ENCODE measurements around the gene WDR43.

Gene WDR43

GRCh38 chr2:28979041-28979440, 84.6 kb downstream of the WDR43 start:
- H3K27ac ChIP-seq (ENCODE audit: low read depth, low read length): no peak overlapping the region
- H3K9me3 ChIP-seq (ENCODE audit: control insufficient read depth, insufficient read depth, low read length): no peaks in the 10 kb centered on the region
- no peaks in the 10 kb centered on the region for H3F3A ChIP-seq (ENCODE audit: control insufficient read depth, insufficient read depth)
- H3K27me3 ChIP-seq (ENCODE audit: control insufficient read depth, low read length): no peaks in the 10 kb centered on the region
- no peaks in the 10 kb centered on the region for H3K9me2 ChIP-seq (replicated peaks; ENCODE audit: control insufficient read depth, low read length)
- H3K4me3 ChIP-seq (ENCODE audit: low read length): no peak overlapping the region
- no peaks in the 10 kb centered on the region for H3K79me2 ChIP-seq (ENCODE audit: control insufficient read depth, low read length)
- H3K4me2 ChIP-seq (ENCODE audit: low read length): no peak overlapping the region
- no peaks in the 10 kb centered on the region for H3K4me1 ChIP-seq (ENCODE audit: control insufficient read depth, low read length)
- TF ChIP-seq, protein P1, sequence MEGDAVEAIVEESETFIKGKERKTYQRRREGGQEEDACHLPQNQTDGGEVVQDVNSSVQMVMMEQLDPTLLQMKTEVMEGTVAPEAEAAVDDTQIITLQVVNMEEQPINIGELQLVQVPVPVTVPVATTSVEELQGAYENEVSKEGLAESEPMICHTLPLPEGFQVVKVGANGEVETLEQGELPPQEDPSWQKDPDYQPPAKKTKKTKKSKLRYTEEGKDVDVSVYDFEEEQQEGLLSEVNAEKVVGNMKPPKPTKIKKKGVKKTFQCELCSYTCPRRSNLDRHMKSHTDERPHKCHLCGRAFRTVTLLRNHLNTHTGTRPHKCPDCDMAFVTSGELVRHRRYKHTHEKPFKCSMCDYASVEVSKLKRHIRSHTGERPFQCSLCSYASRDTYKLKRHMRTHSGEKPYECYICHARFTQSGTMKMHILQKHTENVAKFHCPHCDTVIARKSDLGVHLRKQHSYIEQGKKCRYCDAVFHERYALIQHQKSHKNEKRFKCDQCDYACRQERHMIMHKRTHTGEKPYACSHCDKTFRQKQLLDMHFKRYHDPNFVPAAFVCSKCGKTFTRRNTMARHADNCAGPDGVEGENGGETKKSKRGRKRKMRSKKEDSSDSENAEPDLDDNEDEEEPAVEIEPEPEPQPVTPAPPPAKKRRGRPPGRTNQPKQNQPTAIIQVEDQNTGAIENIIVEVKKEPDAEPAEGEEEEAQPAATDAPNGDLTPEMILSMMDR (IDR thresholded peaks at IDR 0.05; ENCODE audit: low read depth, low read length, poor library complexity, severe bottlenecking): no peak
- TF ChIP-seq EZH2phosphoT487 (IDR thresholded peaks at IDR 0.05; ENCODE audit: borderline replicate concordance, low read length): no peak
- no peaks in the 10 kb centered on the region for H3K36me3 ChIP-seq (ENCODE audit: control insufficient read depth, low read length)
- H4K20me1 ChIP-seq (ENCODE audit: control insufficient read depth, insufficient read depth, low read depth, low read length): no peaks in the 10 kb centered on the region

DNA sequence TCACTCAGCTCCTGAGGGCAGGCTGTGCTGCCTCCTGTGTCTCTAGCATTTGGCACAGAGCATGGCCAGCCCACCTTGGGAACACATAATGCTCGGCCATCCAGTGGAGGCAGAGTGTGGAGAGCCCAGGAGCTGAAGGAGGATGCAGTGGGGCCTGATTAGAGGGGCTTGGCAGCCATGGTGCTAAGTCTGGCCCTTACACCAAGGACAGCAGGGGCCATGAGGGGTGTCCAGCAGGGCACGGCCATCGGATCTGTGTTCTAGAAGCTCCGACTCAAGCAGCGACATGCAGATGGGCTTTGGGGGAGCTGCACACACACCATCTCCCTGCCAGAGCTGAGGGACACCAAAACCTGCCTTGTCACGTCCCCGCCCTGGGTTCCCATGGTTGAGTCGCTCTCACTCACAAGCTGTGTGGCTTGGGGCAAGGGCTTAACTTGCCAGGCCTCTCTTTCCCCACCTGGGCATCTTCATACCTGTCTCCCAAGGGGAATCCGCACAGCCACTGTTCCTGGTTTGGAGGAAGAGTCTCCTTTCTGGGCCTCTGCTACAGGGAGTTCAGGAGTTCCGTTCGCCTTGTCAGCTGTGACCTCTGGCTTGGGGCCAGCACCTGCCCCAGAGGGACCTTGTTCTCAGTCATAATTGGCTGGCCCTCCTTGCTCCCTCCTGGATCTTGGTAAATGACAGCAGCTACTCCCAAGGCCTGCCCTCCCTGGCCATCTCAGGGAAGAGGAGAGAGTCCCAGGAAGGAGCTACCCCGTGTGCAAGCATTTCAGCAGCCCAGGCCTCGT, 85.3 kb downstream of the WDR43 start:
- Histone ChIP-seq H3K4me1 (ENCODE audit: control insufficient read depth, low read length) (no peaks in the 10 kb centered on the region), H3K79me2 (ENCODE audit: control insufficient read depth, low read length) (no peaks in the 10 kb centered on the region), H3F3A (ENCODE audit: control insufficient read depth, insufficient read depth) (no peaks in the 10 kb centered on the region), H3K4me3 (ENCODE audit: low read length) (no peak overlapping the region), H3K36me3 (ENCODE audit: control insufficient read depth, low read length) (no peaks in the 10 kb centered on the region), H4K20me1 (ENCODE audit: control insufficient read depth, insufficient read depth, low read depth, low read length) (no peaks in the 10 kb centered on the region), H3K27ac (ENCODE audit: low read depth, low read length) (no peak overlapping the region), H3K9me3 (ENCODE audit: control insufficient read depth, insufficient read depth, low read length) (no peaks in the 10 kb centered on the region), H3K27me3 (ENCODE audit: control insufficient read depth, low read length) (no peaks in the 10 kb centered on the region), H3K9me2 (replicated peaks; ENCODE audit: control insufficient read depth, low read length) (no peaks in the 10 kb centered on the region), H3K4me2 (ENCODE audit: low read length) (no peak overlapping the region)
- no peak for TF ChIP-seq EZH2phosphoT487 (IDR thresholded peaks at IDR 0.05; ENCODE audit: borderline replicate concordance, low read length)
- TF ChIP-seq, protein P1 (IDR thresholded peaks at IDR 0.05; ENCODE audit: low read depth, low read length, poor library complexity, severe bottlenecking): no peak

- no peak overlapping the region for H3K27ac ChIP-seq (ENCODE audit: low read depth, low read length)
These were observed 86.0 kb downstream of the WDR43 start for GRCh38 chr2:28980368-28981015.

More at GRCh38 chr2:28980368-28981015, 86.0 kb downstream of the WDR43 start:
- no peaks in the 10 kb centered on the region for H3K4me1 ChIP-seq (ENCODE audit: control insufficient read depth, low read length)
- no peak overlapping the region for H3K4me2 ChIP-seq (ENCODE audit: low read length)
- H3K27me3 ChIP-seq (ENCODE audit: control insufficient read depth, low read length): no peaks in the 10 kb centered on the region
- no peaks in the 10 kb centered on the region for H3K9me3 ChIP-seq (ENCODE audit: control insufficient read depth, insufficient read depth, low read length)
- no peak overlapping the region for H3K4me3 ChIP-seq (ENCODE audit: low read length)
- no peak for TF ChIP-seq EZH2phosphoT487 (IDR thresholded peaks at IDR 0.05; ENCODE audit: borderline replicate concordance, low read length)
- TF ChIP-seq, protein P1 (IDR thresholded peaks at IDR 0.05; ENCODE audit: low read depth, low read length, poor library complexity, severe bottlenecking): no peak
- no peaks in the 10 kb centered on the region for H4K20me1 ChIP-seq (ENCODE audit: control insufficient read depth, insufficient read depth, low read depth, low read length)
- no peaks in the 10 kb centered on the region for H3K36me3 ChIP-seq (ENCODE audit: control insufficient read depth, low read length)
- H3F3A ChIP-seq (ENCODE audit: control insufficient read depth, insufficient read depth): no peaks in the 10 kb centered on the region
- H3K79me2 ChIP-seq (ENCODE audit: control insufficient read depth, low read length): no peaks in the 10 kb centered on the region
- no peaks in the 10 kb centered on the region for H3K9me2 ChIP-seq (replicated peaks; ENCODE audit: control insufficient read depth, low read length)
